Transverse colon (tissue), 4 donors: ENCODE results near the gene SLX4IP.

Experiments
- EP300 ChIP-seq: sonication (generic); formaldehyde crosslinking; IDR thresholded peaks from one replicate; pipeline ENCODE4 v1.6.1; 2017; ENCODE audit warnings: antibody characterized with exemption, low read depth
- POLR2A ChIP-seq: fragments of 450-650 bp; IDR thresholded peaks from one replicate; pipeline ENCODE4 v1.6.1; 2016; ENCODE audit warnings: antibody characterized with exemption, mild to moderate bottlenecking, moderate library complexity
- POLR2AphosphoS5 ChIP-seq, 3 donors: sonication (generic); formaldehyde crosslinking; IDR thresholded peaks; one replicate each; pipeline ENCODE4 v1.6.1; 2016; ENCODE audit warnings: antibody characterized with exemption in 3 of 3
- TF ChIP-seq, protein P1 (sequence below), 5 experiments: fragments of 200-600 bp in 3 of 5; fragments of 450-650 bp in 2 of 5; sonication (generic) in 3 of 5; IDR thresholded peaks; 1 replicate in 2 of 5; 2 replicates in 3 of 5; pipeline ENCODE4 v1.5.1; 2016 to 2017; ENCODE audit warnings: antibody characterized with exemption in 5 of 5, inconsistent platforms in 3 of 5, mild to moderate bottlenecking in 2 of 5, moderate library complexity in 1 of 5

DNA sequence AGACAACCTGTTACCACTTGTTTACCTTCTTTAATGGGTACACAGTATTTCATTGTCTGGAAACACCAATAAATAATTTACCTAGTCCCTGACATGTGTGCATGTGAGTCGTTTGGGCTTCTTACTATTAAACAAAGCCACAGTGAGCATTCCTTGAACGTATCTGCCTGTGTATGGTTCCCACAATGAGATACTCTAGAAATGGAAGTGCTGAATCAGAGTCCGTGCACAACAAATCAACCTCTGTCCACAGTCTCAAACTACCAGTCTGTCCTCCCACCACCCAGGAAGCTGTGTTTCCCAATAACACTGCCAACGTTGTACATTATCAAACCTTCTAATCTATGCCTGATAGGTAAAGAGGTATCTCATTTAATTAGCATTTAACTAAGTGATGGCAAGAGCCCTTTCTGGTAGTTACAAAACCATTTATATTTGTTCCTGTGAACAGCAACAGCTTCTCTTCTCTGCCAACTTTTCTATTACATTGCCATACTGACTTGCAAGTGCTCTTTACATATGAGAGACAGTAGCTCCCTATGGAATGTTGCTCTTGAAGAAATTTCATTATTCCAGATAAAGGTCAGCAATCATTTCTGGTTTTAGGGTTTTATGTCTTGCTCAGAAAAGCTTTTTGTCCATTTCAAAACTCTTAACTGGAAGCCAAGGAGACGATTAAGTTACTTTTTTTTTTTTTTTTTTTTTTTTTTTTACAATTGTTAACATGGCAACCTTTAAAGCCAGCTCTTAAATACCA, 223.9 kb downstream of the SLX4IP start:
- TF ChIP-seq POLR2A = no peak
- TF ChIP-seq, protein P1, sequence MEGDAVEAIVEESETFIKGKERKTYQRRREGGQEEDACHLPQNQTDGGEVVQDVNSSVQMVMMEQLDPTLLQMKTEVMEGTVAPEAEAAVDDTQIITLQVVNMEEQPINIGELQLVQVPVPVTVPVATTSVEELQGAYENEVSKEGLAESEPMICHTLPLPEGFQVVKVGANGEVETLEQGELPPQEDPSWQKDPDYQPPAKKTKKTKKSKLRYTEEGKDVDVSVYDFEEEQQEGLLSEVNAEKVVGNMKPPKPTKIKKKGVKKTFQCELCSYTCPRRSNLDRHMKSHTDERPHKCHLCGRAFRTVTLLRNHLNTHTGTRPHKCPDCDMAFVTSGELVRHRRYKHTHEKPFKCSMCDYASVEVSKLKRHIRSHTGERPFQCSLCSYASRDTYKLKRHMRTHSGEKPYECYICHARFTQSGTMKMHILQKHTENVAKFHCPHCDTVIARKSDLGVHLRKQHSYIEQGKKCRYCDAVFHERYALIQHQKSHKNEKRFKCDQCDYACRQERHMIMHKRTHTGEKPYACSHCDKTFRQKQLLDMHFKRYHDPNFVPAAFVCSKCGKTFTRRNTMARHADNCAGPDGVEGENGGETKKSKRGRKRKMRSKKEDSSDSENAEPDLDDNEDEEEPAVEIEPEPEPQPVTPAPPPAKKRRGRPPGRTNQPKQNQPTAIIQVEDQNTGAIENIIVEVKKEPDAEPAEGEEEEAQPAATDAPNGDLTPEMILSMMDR (IDR thresholded peaks at IDR 0.05) = no peak
- TF ChIP-seq EP300 = no peak
- TF ChIP-seq POLR2AphosphoS5 (IDR thresholded peaks at IDR 0.05) = no peak
